HG02870 (cell line): Measurements from ENCODE around the gene FILIP1.
A peak's percentile ranks its signal among the peaks of the same experiment; 100 is the strongest.

Experiments used
- ATAC-seq: cut with Tn5 transposase; IDR thresholded peaks from one replicate; pipeline ENCODE4 v1.9.1; 2021; ENCODE audit warnings: mild to moderate bottlenecking, moderate library complexity; ENCODE audit not compliant: unreplicated experiment

FILIP1 gene

GRCh38 chr6:75299801-75300530 is 193.6 kb downstream of the FILIP1 start:
- ATAC-seq: no peak

- peak; percentile 61 for ATAC-seq
These were observed 196.5 kb downstream of the FILIP1 start for GRCh38 chr6:75296811-75297779.

GRCh38 chr6:75292555-75292954 is 201.0 kb downstream of the FILIP1 start:
- ATAC-seq: no peak

DNA sequence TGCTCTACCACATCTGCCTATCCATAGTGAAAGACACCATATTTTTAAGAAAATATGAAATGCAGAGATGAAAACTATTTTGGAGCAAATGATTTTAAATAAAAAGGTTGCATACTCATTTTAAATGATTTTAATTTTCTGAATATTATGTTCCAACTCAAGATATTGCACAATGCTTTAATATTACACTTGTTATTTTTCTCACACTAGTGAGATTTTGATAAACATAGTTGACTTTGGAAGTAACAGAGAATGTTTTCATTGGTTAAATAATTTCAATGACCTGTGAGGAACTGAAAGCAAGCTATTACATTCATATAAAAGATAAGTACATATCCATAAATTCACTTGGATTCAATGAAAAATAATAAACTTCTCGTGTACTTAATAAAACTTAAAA is 201.9 kb downstream of the FILIP1 start:
- no peak for ATAC-seq

GRCh38 chr6:75291331-75291730 is 202.3 kb downstream of the FILIP1 start:
- ATAC-seq: no peak

DNA sequence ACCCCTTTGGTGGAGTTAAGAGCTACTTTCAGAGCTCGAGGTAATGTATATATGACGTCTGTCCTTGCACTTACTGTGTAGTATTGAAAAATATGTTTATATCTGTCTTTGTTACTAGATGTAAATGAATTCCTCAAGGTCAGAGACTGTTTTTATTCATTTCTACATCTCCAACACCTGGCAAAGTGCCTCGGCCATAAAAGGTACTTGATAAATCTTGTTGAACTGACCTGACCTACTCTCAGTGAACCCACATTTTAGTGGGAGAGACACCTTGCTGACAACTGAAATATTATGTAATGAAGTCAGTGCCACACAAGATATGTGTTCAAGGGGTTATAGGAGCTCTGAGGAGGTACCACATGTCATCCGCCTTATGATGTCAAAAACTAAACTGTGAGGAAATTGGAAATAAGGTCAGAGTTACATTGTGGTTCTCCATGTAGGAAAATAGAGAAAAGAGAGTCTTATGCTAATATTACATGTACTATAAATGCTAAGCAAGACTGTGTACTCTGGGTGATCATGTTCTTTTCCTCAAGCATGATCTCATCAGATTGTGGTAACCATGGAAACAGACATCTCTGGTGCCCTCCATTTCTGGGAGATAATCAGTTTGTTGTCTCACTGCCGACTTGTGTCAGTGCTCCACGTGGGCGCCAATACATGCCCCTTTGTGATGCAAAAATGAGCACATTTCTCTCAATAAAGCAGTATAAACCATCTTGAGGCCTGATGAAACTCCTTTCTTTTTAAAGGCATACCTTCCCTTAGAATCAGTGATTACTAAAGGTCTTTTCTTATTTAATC is 203.3 kb downstream of the FILIP1 start:
- ATAC-seq: no peak

DNA sequence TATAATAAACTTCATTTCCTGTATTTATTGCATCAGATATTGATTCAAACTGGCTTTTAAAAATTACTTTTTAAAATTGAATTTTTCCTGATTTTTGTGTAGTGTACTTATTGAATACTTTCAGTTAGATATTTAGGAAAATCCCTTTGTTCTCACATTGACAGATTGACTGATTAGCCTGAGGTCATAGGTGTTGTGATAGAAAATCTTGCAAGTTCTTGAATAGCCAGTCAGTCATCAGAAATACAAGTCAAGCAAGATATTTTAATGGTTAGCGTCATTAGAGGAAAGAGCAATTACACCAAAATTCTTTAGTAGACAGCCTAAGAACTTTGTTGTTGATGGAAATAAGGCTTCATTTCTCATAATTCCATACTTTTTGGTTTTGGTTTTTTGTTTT is 205.6 kb downstream of the FILIP1 start:
- ATAC-seq: no peak

DNA sequence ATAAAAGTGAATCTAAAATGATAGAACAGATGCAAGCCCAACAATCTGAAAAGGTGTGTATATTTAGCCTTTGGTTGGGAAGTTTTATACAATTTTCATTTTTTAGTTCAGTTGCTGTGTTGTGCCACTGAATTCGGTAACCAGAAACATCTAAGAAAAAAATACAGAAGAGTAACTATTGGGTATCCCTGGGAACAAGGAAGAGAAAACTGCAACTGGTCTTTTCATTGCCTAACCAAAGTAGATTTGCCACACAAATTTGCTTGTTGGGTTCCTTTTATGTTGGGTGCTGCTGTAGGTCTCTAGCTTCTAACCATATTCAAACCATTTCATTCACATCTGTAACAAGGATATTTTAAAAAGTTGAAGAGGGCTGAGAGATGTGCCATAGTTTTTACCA is 206.2 kb downstream of the FILIP1 start:
- no peak for ATAC-seq

GRCh38 chr6:75286955-75287354 is 206.6 kb downstream of the FILIP1 start:
- no peak for ATAC-seq

GRCh38 chr6:75285283-75285639 is 208.3 kb downstream of the FILIP1 start:
- ATAC-seq: no peak

- ATAC-seq: peak; percentile 90
These were observed 208.8 kb downstream of the FILIP1 start, which contains the start of gene TMEM30A for GRCh38 chr6:75284632-75285282. Gene TMEM30A (minus strand): TSS chr6:75284792. CDS start chr6:75284638, 154 bp downstream.

DNA sequence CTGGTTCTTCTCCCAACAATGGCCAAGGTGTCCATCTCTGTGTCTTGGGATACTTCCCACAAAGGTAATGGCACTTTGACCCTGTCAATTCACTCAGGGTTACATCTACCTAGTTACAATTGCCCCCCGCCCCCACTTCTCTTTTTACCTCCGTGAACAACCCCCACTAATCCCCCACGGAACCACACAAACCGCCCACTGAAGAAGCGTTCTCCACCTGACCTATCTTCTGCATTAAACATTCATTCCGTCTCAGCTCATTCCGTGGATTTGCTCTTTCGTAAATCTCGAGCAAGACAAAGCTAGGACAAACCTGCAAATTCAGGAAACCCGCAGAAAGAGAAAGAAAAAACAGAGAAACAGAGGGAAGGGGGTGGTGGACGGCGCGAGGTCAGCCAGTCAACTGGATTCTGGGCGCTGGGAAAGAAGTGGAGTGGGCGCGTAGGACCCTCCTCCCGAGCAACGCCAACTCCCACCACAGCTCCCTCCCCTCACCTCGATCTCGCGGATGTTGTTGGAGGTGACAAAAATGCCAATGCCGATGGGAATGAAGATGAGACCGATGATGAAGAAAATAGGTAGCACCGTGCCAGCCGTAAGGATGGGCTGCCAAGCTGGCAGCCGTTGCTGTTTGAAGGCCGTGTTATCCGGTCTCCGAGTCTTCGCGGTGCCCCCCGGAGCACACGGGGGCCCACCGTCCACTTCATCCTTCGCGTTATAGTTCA is 209.5 kb downstream of the FILIP1 start:
- ATAC-seq: peak; percentile 11

GRCh38 chr6:75282706-75283105 is 210.9 kb downstream of the FILIP1 start:
- ATAC-seq: no peak

DNA sequence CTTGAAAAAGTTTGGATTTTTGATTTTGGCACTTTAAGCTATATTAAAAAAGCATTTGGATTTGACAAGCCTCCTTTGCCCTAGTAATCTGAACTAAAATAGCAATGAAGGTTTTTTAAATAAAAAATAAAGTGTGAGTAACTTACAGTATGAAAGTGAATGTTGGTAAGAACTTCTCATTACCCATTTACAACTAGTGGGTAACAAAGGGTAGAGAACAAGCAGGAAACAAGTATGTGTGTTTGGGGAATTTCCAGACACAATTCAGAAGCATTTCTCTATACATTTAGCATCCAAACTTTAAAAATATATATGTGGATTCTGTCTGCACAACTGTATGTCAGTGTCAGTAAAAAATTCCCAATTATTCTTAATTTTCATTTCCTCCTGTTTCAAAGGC is 211.9 kb downstream of the FILIP1 start:
- ATAC-seq: no peak

- no peak for ATAC-seq
These were observed 213.3 kb downstream of the FILIP1 start for GRCh38 chr6:75280131-75280855.

DNA sequence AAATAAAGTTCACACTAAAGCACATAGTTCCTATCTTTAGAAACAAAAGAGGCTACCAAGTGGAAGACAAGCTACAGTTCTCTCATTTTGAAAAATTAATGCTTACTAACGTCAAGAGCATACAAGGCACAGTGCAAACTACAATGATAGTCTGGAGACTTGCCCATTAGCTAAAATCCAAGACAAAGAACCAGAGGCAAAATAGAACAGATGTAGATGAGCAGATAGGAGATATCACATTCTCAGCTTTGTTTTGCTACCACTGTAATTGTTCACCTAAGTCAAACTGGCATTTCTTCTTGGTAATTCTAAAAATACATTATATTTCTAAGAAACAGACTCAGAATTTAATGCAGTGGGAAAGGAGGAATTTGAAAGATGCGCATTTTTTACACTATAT is 214.2 kb downstream of the FILIP1 start:
- no peak for ATAC-seq

DNA sequence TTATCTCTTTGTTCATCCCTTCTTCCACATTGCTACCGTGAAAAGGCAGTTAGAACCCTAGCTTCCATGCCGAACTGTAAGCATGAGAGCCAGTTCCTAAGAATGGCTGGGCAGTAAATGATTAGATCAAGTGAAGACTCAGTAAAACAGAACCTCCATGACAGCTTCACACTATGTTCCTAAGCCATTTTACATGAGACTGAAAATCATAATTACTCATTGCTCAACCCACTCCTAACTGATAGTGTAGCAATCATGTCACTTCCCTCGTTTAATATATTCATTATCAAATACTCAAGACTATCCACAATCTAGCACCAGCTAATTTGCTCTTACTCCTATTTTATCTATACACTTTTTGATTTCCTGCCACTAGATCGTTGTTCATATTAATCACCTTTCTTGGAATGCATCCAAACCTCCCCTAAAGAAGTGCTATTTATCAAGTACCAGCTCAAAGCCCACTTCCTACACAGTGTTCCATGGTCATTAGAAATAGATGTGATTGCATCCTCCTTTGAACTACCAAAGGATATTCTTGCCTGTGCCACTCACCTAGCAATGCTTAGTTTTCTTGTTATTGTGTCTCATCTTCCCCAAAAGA is 215.0 kb downstream of the FILIP1 start:
- no peak for ATAC-seq

GRCh38 chr6:75275067-75275466 is 218.5 kb downstream of the FILIP1 start:
- ATAC-seq: no peak

GRCh38 chr6:75273009-75273408 is 220.6 kb downstream of the FILIP1 start:
- ATAC-seq: no peak
